Measurements from ENCODE around the gene SMG7. TPM values are rescaled to one million over a fixed set of nuclear protein-coding genes. Genes with fewer than 3 reads are reported as not detected.

The SMG7 gene
- total and polyA plus RNA-seq, 2 donors (not counting 3 experiments of a cell fraction or from before 2014, with no cell fraction given), result 25.4 to 47.1 TPM

GRCh38 chr1:183550915-183551314 lies 78.6 kb downstream of the SMG7 start:
- no TSS peak for BruUV-seq (replicated peaks)
- FAIRE-seq, result no peak
- H3K9ac ChIP-seq (replicated peaks; ENCODE audit: extremely low read depth, insufficient read depth, low read length), result no peak overlapping the region
- H3K27ac ChIP-seq (ENCODE audit: insufficient read depth, low read depth, low read length), result no peak overlapping the region
- TF ChIP-seq JUN (IDR thresholded peaks at IDR 0.05; ENCODE audit: borderline replicate concordance, insufficient read depth, insufficient read length, low read depth) (no peak), POLR2A (IDR thresholded peaks at IDR 0.05; ENCODE audit: low read depth, low read length) (no peak), GATA2 (IDR thresholded peaks at IDR 0.05; ENCODE audit: insufficient read depth, insufficient read length, low read depth, low read length) (no peak), MYC (IDR thresholded peaks at IDR 0.05; ENCODE audit: low read depth, low read length) (no peak), FOS (IDR thresholded peaks at IDR 0.05; ENCODE audit: borderline replicate concordance, insufficient read depth, low read length) (no peak), CTCF (IDR thresholded peaks at IDR 0.05; ENCODE audit: extremely low read depth in 1 of 2, insufficient read depth in 1 of 2, low read depth in 1 of 2, low read length in 2 of 2) (no peak), POLR2AphosphoS5 (IDR thresholded peaks at IDR 0.05; ENCODE audit: insufficient read depth, low read depth, low read length) (no peak), EZH2 (IDR thresholded peaks at IDR 0.05; ENCODE audit: borderline replicate concordance, low read depth, low read length, severe bottlenecking) (no peak), MAX (IDR thresholded peaks at IDR 0.05; ENCODE audit: insufficient read depth, insufficient read length) (no peak)
- no peaks in the 10 kb centered on the region for H4K20me1 ChIP-seq (replicated peaks; ENCODE audit: control insufficient read depth, extremely low read depth, insufficient read depth, low read length)
- no peak overlapping the region for H3K4me2 ChIP-seq (ENCODE audit: insufficient read depth, low read length)
- peaks cover 6% of the 10 kb centered on the region for H3K4me1 ChIP-seq (ENCODE audit: control insufficient read depth, extremely low read depth, insufficient read depth, low read length)
- H3K27me3 ChIP-seq (ENCODE audit: control insufficient read depth in 2 of 2, insufficient read depth in 2 of 2, low read length in 2 of 2), result no peaks in the 10 kb centered on the region
- no peaks in the 10 kb centered on the region for H3K9me1 ChIP-seq (replicated peaks; ENCODE audit: control insufficient read depth, extremely low read depth, insufficient read depth, low read length)
- POLR2A ChIA-PET, result no interaction called here
- no peak for DNase-seq (ENCODE audit: low read depth, low spot score)
- intact Hi-C loops (cut with micrococcal nuclease), result no loop called here
- dilution Hi-C loops (cut with MboI; ENCODE audit: extremely low pct_ligation_motif_present, low sequenced_read_pairs), result no loop called here
- no peaks in the 10 kb centered on the region for H3K9me3 ChIP-seq (replicated peaks; ENCODE audit: control insufficient read depth, insufficient read depth, low read length)
- no peak overlapping the region for H3K4me3 ChIP-seq (replicated peaks in 1 of 3; ENCODE audit: insufficient read depth in 1 of 3, low read depth in 1 of 3, low read length in 3 of 3)
- H3K36me3 ChIP-seq (ENCODE audit: control insufficient read depth in 2 of 2, extremely low read depth in 1 of 2, insufficient read depth in 2 of 2, low read length in 2 of 2), result peaks cover 13 to 21% of the 10 kb centered on the region in 2 experiments
- no peak overlapping the region for H2AFZ ChIP-seq (ENCODE audit: low read depth, low read length)
- CTCF ChIA-PET, result interaction anchor here (0.9 kb wide), 1 partner anchor 134 kb away, joined by 3 read pairs; no protein-coding TSS in a partner anchor
- H3K79me2 ChIP-seq (ENCODE audit: control insufficient read depth, insufficient read depth, low read length), result no peaks in the 10 kb centered on the region
